Activated B cell treated with CpG ODN at 0.5 μM for 24 hours (primary cell): ENCODE results near the gene SPA17. TPM values are rescaled to one million over a fixed set of nuclear protein-coding genes. Genes with fewer than 3 reads are reported as not detected.

Experiments
- ATAC-seq: fragments of 200-7000 bp; cut with Tn5 transposase; one replicate; pipeline ENCODE4 v1.10.0; 2021; ENCODE audit warnings: low read depth, mild to moderate bottlenecking, moderate library complexity
- CTCF ChIA-PET: fragments of 350-600 bp; sonication (Branson Sonifier 250); formaldehyde crosslinking; loops from one replicate; lab custom pipeline; 2021; ENCODE audit warnings: antibody characterized with exemption; lab: Charles Lee
- POLR2A ChIA-PET: fragments of 350-600 bp; sonication (Branson Sonifier 250); formaldehyde crosslinking; loops from one replicate; lab custom pipeline; 2021; ENCODE audit warnings: antibody characterized with exemption; lab: Charles Lee
- DNase-seq: peaks from one replicate; pipeline ENCODE4 v3.0.0; 2022
- H3K27ac Mint-ChIP-seq: one replicate; pipeline ENCODE4 v1.8.0; 2020; ENCODE audit warnings: mixed read lengths
- H3K27me3 Mint-ChIP-seq: one replicate; pipeline ENCODE4 v1.8.0; 2021; ENCODE audit warnings: mixed read lengths
- H3K36me3 Mint-ChIP-seq: one replicate; pipeline ENCODE4 v1.8.0; 2021; ENCODE audit warnings: low read depth, mixed read lengths
- H3K4me1 Mint-ChIP-seq: one replicate; pipeline ENCODE4 v1.8.0; 2021; ENCODE audit warnings: mixed read lengths
- H3K4me3 Mint-ChIP-seq: one replicate; pipeline ENCODE4 v1.8.0; 2020; ENCODE audit warnings: mild to moderate bottlenecking, mixed read lengths
- H3K9me3 Mint-ChIP-seq: one replicate; pipeline ENCODE4 v1.8.0; 2020; ENCODE audit warnings: mixed read lengths
- intact Hi-C: fragments of 100-400 bp; cut with micrococcal nuclease; formaldehyde crosslinking; loops from one replicate; pipeline ENCODE4 v1.15.1; 2024
- total RNA-seq: library from RNA; stranded (reverse); gene quantifications from 2 replicates; pipeline ENCODE4 v1.2.3, GENCODE V29; 2022
- TF ChIP-seq, protein P1 (sequence below): fragments of 200-600 bp; IDR thresholded peaks from one replicate; pipeline ENCODE4 v1.8.0; 2022; ENCODE audit warnings: antibody characterized with exemption, mild to moderate bottlenecking

Gene SPA17
- total RNA-seq, 1 donor from 2014 or later = 1.6 TPM

DNA sequence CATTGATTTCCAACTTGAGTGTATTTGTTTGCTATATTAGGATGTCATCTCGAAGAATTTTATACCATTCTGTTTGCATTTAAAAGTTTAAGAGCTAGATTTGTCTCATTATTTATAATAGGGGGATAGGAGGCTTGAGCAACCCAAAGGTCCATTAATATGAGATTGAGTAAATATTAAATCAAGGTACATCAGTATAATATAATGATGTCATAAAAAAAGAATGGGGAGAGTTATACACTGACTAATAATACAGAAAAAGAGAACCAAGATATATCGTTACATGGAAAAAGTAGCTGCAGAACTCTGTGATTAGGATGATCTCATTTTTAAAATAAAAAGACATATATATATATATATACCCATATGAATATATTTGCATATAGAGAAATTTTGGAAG, 19.4 kb downstream of the SPA17 start:
- H3K36me3 Mint-ChIP-seq = no peaks in the 10 kb centered on the region
- TF ChIP-seq, protein P1, sequence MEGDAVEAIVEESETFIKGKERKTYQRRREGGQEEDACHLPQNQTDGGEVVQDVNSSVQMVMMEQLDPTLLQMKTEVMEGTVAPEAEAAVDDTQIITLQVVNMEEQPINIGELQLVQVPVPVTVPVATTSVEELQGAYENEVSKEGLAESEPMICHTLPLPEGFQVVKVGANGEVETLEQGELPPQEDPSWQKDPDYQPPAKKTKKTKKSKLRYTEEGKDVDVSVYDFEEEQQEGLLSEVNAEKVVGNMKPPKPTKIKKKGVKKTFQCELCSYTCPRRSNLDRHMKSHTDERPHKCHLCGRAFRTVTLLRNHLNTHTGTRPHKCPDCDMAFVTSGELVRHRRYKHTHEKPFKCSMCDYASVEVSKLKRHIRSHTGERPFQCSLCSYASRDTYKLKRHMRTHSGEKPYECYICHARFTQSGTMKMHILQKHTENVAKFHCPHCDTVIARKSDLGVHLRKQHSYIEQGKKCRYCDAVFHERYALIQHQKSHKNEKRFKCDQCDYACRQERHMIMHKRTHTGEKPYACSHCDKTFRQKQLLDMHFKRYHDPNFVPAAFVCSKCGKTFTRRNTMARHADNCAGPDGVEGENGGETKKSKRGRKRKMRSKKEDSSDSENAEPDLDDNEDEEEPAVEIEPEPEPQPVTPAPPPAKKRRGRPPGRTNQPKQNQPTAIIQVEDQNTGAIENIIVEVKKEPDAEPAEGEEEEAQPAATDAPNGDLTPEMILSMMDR = no peak
- H3K27ac Mint-ChIP-seq = no peak overlapping the region
- no peaks in the 10 kb centered on the region for H3K4me1 Mint-ChIP-seq
- ChIA-PET CTCF (no interaction called here), POLR2A (no interaction called here)
- DNase-seq (no peak), ATAC-seq (no peak)
- intact Hi-C loops = no loop called here
- no peaks in the 10 kb centered on the region for H3K27me3 Mint-ChIP-seq
- no peak overlapping the region for H3K4me3 Mint-ChIP-seq
- no peaks in the 10 kb centered on the region for H3K9me3 Mint-ChIP-seq

DNA sequence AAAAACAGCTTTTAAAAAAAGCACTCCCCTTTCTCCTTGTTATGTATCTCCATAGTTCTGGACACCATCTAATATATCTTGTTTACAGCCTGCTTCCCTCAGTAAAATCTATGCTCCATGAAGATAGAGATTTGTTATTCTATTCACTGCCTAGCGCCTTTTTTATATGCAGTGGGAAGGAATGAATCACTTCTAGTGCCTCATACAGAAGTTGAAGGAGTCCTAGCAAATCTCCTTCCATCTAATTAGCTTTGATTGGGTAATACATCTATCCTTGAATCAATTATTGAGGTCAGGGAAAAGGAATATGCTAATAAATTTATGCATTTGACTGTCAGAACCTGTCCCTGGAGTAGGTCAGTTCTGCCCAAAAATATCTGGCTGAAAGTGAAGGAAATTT, 25.8 kb downstream of the SPA17 start:
- Mint-ChIP-seq H3K36me3 (peaks cover 3% of the 10 kb centered on the region), H3K27ac (no peak overlapping the region), H3K4me3 (no peak overlapping the region), H3K27me3 (peaks cover 8% of the 10 kb centered on the region), H3K9me3 (peaks cover 11% of the 10 kb centered on the region), H3K4me1 (peaks cover 7% of the 10 kb centered on the region)
- ATAC-seq = no peak
- TF ChIP-seq, protein P1 = no peak
- DNase-seq = no peak
- intact Hi-C loops = no loop called here
- ChIA-PET POLR2A (no interaction called here), CTCF (interaction anchor here (0.6 kb wide), 1 partner anchor 62 kb away, joined by 3 read pairs; no protein-coding TSS in a partner anchor)

DNA sequence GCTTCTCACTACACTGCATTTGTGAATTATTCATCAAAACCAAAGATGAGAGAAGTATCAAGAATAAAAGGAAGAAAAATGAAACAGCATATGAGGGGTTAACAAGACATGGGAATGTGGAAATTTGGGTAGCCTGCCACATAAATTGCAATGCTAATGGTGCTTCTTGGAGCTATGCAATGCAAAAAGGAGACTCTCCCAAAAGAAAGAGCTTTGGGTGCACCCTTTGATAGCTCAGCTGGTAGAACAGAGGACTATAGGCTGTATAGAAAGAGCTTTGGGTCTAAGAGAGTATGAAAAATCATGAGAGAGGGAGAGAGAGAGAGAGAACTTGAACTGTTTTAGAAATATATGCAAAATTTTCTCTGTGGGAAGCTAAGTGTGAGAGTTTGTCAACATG, 26.3 kb downstream of the SPA17 start:
- DNase-seq (no peak), ATAC-seq (no peak)
- Mint-ChIP-seq H3K27ac (no peak overlapping the region), H3K9me3 (peaks cover 11% of the 10 kb centered on the region), H3K4me3 (no peak overlapping the region), H3K27me3 (peaks cover 8% of the 10 kb centered on the region), H3K36me3 (peaks cover 3% of the 10 kb centered on the region), H3K4me1 (peaks cover 7% of the 10 kb centered on the region)
- ChIA-PET CTCF (no interaction called here), POLR2A (no interaction called here)
- intact Hi-C loops = no loop called here
- TF ChIP-seq, protein P1 = no peak

DNA sequence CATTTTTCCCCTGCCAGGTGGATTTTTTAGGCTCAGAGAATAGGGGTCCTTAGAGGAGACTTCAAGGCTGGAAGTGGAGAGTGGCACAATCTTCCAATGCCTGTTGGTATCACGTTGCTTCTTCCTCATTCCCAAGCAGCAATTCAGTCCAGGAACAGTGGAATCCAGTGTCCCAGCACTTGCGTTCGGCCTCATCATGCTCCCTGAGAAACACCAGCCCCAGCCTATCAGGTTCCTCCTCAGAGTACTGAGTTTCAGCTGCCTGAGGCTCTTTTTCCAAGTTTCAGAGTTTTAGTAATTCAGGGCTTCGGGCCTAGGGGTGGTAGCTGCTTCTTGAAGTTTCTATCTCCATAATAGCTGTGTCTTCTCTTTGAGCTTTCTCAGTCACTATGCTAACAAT, 34.1 kb downstream of the SPA17 start:
- DNase-seq (no peak), ATAC-seq (no peak)
- Mint-ChIP-seq H3K36me3 (peaks cover 6% of the 10 kb centered on the region), H3K4me3 (no peak overlapping the region), H3K9me3 (peaks cover 11% of the 10 kb centered on the region), H3K4me1 (no peaks in the 10 kb centered on the region), H3K27me3 (peaks cover 3% of the 10 kb centered on the region), H3K27ac (no peak overlapping the region)
- intact Hi-C loops = no loop called here
- CTCF ChIA-PET = no interaction called here
- TF ChIP-seq, protein P1 = no peak
- POLR2A ChIA-PET = no interaction called here

DNA sequence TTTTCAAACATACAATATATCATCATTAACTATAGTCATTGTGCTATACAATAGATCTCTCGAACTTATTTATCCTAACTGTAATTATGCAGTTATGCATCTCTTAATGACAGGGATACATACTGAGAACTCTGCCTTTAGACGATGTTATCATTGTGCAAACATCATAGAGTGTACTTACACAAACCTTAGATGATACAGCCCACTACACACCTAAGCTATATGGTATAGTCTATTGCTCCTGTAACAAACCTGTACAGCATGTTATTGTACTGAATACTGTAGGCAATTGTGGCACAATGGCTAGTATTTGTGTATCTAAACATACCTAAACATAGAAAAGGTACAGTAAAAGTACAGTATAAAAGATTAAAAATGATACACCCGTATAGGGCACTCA, 38.7 kb downstream of the SPA17 start:
- H3K27ac Mint-ChIP-seq = no peak overlapping the region
- intact Hi-C loops = no loop called here
- DNase-seq (no peak), ATAC-seq (no peak)
- peaks cover 7% of the 10 kb centered on the region for H3K27me3 Mint-ChIP-seq
- TF ChIP-seq, protein P1 = no peak
- H3K9me3 Mint-ChIP-seq = peaks cover 5% of the 10 kb centered on the region
- ChIA-PET POLR2A (no interaction called here), CTCF (no interaction called here)
- peaks cover under 1% of the 10 kb centered on the region for H3K4me1 Mint-ChIP-seq
- peaks cover 1% of the 10 kb centered on the region for H3K36me3 Mint-ChIP-seq
- no peak overlapping the region for H3K4me3 Mint-ChIP-seq
